Activated naive CD4-positive, alpha-beta T cell treated with anti-CD3 and anti-CD28 coated beads, Interleukin-2, amount 10 ng/mL, durations not matched to agents 7 days and 5 days (primary cell): ENCODE measurements around the gene BEND4.
A peak's percentile ranks its signal among the peaks of the same experiment; 100 is the strongest.
"Not testable (repeated sequence)": the region's sequence is repeated elsewhere in the genome, so short reads cannot be mapped to it uniquely, and the experiment has no call there.

Experiments used
- CTCF ChIA-PET: fragments of 350-600 bp; sonication (Branson Sonifier 250); formaldehyde crosslinking; loops from one replicate; lab custom pipeline; 2021; ENCODE audit warnings: antibody characterized with exemption; lab: Charles Lee
- DNase-seq: peaks from one replicate; pipeline ENCODE4 v3.0.0-alpha.2; 2020
- H3K27ac Mint-ChIP-seq: one replicate; pipeline ENCODE4 v1.8.0; 2021; ENCODE audit warnings: mild to moderate bottlenecking, moderate library complexity, mixed read lengths
- H3K27me3 Mint-ChIP-seq: one replicate; pipeline ENCODE4 v1.8.0; 2021; ENCODE audit warnings: mild to moderate bottlenecking, mixed read lengths
- H3K36me3 Mint-ChIP-seq: one replicate; pipeline ENCODE4 v1.8.0; 2021; ENCODE audit warnings: mixed read lengths
- H3K4me1 Mint-ChIP-seq: one replicate; pipeline ENCODE4 v1.8.0; 2021; ENCODE audit warnings: mixed read lengths
- H3K4me3 Mint-ChIP-seq: one replicate; pipeline ENCODE4 v1.8.0; 2021; ENCODE audit warnings: mild to moderate bottlenecking, moderate library complexity, mixed read lengths
- H3K9me3 Mint-ChIP-seq: one replicate; pipeline ENCODE4 v1.8.0; 2021; ENCODE audit warnings: mixed read lengths

Gene BEND4

DNA sequence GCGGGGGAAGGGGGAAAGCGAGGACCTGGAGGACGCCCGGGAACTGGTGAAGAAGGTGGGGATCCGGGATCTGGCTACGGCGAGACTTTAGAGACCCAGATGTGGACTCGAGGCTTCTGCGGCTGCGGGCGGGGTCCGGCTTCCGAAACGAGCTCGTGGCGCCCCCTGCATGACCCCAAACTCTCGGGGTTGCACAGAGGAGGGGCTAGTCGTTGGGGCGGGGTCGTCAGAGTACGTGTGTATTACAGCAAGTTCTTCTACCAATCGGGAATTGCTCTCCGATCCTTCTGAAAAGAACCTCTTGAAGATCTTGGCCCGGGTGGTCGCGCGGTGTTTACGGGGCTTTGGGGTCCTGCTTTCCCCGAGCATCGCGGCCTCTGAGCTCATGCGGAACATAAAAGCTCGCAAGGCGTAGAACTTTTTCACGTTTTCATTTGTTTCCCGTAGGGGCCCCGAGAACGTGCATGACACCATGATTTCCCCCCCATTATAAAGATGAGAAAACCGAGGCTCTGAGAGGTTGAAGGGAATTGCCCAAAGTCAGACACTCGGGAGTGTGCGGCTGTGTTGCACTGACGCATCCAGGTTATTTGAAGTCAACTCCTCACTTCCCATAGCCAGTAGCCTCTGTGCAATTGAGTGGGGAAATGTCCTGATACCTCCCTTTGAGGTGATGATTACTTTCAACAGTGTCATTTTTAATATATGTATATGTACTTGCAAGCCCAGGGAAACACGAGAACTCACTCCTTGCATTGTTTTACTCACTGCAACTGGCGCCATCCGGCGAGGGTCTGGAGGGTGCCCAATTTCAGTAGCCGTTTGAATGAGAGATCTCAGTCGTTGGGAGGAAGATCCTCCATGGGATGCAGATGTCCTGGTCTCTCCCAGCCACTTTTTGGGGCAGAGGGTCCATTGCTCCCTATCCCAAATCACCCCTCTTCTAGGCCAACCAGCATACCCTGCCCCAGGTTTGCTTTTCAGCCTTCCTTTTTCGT is at the start of gene BEND4:
Gene BEND4, minus strand, starts transcription at position 149 of the 998 bp plus-strand sequence. CDS start 512 bp downstream, outside the sequence.
- Mint-ChIP-seq H3K27me3 (peaks cover 64% of the 10 kb centered on the region), H3K27ac (no peak within 1 kb of the TSS), H3K4me3 (peak within 1 kb of the TSS; percentile 47), H3K36me3 (peaks cover 1% of the 10 kb centered on the region), H3K4me1 (peaks cover 17% of the 10 kb centered on the region), H3K9me3 (no peaks in the 10 kb centered on the region)
- CTCF ChIA-PET, result interaction anchor here (0.8 kb wide), 1 partner anchor 96 kb away, joined by 3 read pairs; no protein-coding TSS in a partner anchor
- DNase-seq, result no peak

DNA sequence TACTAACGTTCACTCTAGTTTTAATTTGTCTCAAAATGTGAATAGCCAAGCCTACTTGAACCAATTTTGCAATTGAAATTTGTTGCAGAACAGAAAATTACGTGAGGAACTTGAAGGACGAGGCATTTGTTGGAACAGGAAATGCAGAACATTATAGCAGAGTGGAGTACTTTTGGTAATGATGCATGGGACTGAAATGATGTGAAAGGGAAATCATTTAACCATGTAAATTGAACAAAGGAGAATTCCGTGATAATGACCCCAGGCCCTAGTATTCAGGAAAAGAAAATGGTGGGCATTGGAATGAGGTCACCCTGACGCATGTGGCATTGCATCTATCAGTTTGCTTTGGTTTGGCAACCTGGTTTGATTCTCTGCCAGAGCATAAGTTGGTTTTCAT is 44.9 kb upstream of the BEND4 start:
- Mint-ChIP-seq H3K36me3 (no peaks in the 10 kb centered on the region), H3K4me3 (no peak overlapping the region), H3K27ac (no peak overlapping the region), H3K9me3 (no peaks in the 10 kb centered on the region), H3K27me3 (no peaks in the 10 kb centered on the region), H3K4me1 (no peaks in the 10 kb centered on the region)
- no peak for DNase-seq
- CTCF ChIA-PET, result no interaction called here

DNA sequence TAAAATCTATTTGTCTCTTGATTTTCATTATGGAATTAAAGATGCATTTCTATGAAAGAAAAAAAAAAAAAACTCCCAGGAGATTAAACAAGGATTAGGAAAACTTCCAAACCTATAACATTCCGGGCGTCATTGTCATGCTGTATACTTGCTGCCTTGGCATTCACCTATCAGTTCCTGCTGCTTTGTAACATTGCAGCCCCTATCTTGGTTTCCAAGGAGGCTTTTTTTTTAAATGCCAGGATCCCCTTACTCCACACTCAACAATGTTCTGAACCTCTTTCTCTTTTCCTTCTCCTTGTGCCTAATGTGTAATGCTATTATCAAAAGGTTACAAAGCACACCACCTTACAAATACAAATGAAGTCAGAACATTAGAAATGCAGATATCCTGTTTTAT is 20.5 kb upstream of the BEND4 start:
- H3K27me3 Mint-ChIP-seq, result peaks cover 3% of the 10 kb centered on the region
- CTCF ChIA-PET, result no interaction called here
- H3K27ac Mint-ChIP-seq, result no peak overlapping the region
- no peak for DNase-seq
- no peaks in the 10 kb centered on the region for H3K36me3 Mint-ChIP-seq
- no peaks in the 10 kb centered on the region for H3K4me1 Mint-ChIP-seq
- no peaks in the 10 kb centered on the region for H3K9me3 Mint-ChIP-seq
- no peak overlapping the region for H3K4me3 Mint-ChIP-seq

DNA sequence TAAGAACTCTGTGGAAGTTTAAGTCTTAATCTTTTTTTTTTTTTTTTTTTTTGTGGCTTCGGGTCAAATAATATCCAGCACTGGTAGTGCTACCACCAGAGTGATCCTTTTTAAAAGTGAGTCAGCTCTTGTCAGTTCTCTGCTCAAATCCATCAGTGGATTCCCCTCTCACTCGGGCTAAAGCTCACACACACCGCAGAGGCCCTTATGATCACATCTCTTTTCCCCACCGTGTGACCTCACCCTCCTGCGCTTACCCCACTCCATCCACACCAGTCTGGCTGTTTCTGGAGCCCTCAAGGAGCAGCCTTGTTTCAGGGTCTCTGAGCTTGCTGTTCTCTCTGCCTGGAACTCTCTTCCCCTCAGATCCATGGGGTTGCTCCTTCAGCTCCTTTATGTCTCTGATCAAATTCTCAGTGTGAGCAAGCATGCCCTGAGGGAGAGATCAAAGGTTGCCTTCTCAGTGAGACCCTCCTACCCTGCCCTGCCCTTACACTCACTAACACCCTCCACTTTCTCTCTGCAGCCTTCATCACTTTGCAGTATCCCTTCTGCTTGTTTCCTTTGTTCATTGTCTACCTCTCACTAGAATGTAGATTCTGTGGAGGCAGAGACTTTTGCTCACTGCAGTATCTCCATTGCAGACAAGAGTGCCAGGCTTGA is 19.8 kb upstream of the BEND4 start:
- CTCF ChIA-PET, result no interaction called here
- H3K27ac Mint-ChIP-seq, result no peak overlapping the region

DNA sequence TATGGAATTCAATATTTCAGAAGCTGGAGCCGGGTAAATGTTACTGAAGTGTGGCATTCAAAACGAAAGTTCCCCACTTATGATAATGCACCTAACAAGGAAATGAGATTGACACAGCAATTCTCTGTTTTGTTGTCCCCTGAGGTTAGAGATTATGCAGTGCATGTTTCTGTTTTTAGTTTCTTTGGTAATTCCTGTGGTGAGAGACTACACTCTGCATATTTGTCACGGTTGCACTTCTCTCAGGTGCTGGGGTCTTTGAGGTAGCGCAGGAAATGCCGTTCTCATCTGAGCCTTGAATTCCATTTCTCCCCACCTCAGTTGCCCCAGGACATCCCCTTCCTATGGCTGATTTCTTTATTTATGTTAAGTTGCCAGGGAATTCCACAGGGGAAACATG is 15.3 kb upstream of the BEND4 start:
- H3K27me3 Mint-ChIP-seq, result peaks cover 4% of the 10 kb centered on the region
- no peak overlapping the region for H3K4me3 Mint-ChIP-seq
- CTCF ChIA-PET, result no interaction called here
- no peaks in the 10 kb centered on the region for H3K4me1 Mint-ChIP-seq
- peaks cover 3% of the 10 kb centered on the region for H3K9me3 Mint-ChIP-seq
- H3K36me3 Mint-ChIP-seq, result no peaks in the 10 kb centered on the region
- DNase-seq, result no peak
- no peak overlapping the region for H3K27ac Mint-ChIP-seq

More for the DNA sequence above, 19.8 kb upstream of the BEND4 start:
- Mint-ChIP-seq H3K4me3 (no peak overlapping the region), H3K9me3 (no peaks in the 10 kb centered on the region), H3K36me3 (no peaks in the 10 kb centered on the region), H3K4me1 (no peaks in the 10 kb centered on the region), H3K27me3 (peaks cover 3% of the 10 kb centered on the region)
- no peak for DNase-seq

GRCh38 chr4:42166186-42166585 is 13.7 kb upstream of the BEND4 start:
- H3K36me3 Mint-ChIP-seq, H3K27ac Mint-ChIP-seq, CTCF ChIA-PET, DNase-seq, H3K27me3 Mint-ChIP-seq, H3K4me3 Mint-ChIP-seq, H3K4me1 Mint-ChIP-seq, H3K9me3 Mint-ChIP-seq: not testable (repeated sequence)

DNA sequence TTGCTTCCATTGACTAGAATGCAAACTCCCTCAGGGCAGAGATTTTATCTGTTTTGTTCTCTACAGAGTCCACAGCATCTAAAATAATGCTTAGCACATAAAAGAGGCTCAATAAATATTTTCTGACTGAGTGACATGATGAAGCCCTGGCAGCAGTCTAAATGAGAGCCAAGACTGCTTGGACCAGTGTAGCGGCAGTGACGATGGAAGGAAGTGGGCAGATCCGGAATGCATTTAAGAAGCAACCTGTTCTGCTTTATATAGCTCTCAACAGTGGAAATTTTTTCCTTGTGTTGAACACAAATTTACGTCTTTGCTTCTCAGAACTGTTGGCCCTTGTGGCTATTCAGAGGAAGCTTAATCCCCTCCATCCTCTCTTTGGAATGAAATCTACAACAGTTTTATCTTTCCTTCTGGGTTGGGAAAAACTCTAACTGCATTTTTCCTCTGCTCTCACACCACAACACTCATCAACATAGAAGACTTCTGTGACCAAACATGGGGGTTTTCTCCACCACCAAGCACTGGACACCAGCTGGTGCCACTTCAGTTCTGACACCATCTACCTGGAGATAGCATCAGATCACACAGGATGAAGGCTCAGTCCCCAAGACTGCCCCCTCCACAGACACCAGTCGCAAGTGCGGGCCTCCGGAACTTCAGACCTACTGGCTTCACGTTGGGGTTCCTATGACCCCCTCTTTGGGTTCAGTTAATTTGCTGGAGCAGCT is 7.0 kb upstream of the BEND4 start:
- Mint-ChIP-seq H3K27me3 (peaks cover 20% of the 10 kb centered on the region), H3K27ac (no peak overlapping the region), H3K36me3 (no peaks in the 10 kb centered on the region), H3K4me3 (no peak overlapping the region), H3K9me3 (peaks cover 3% of the 10 kb centered on the region), H3K4me1 (no peaks in the 10 kb centered on the region)
- CTCF ChIA-PET, result no interaction called here
- no peak for DNase-seq

- peak overlapping the region; percentile 47 for H3K4me3 Mint-ChIP-seq
- no peaks in the 10 kb centered on the region for H3K9me3 Mint-ChIP-seq
- H3K27me3 Mint-ChIP-seq, result peaks cover 64% of the 10 kb centered on the region
- H3K27ac Mint-ChIP-seq, result no peak overlapping the region
- CTCF ChIA-PET, result interaction anchor here (0.8 kb wide), 1 partner anchor 97 kb away, joined by 3 read pairs; no protein-coding TSS in a partner anchor
- peaks cover 17% of the 10 kb centered on the region for H3K4me1 Mint-ChIP-seq
- DNase-seq, result peak; percentile 30
- peaks cover 1% of the 10 kb centered on the region for H3K36me3 Mint-ChIP-seq
Measured at GRCh38 chr4:42151568-42152506, 618 bp downstream of the BEND4 start.

- H3K27ac Mint-ChIP-seq, result no peak overlapping the region
- H3K9me3 Mint-ChIP-seq, result no peaks in the 10 kb centered on the region
- H3K36me3 Mint-ChIP-seq, result peaks cover 1% of the 10 kb centered on the region
- H3K27me3 Mint-ChIP-seq, result peaks cover 61% of the 10 kb centered on the region
- H3K4me3 Mint-ChIP-seq, result peak overlapping the region; percentile 78
- peaks cover 17% of the 10 kb centered on the region for H3K4me1 Mint-ChIP-seq
- no peak for DNase-seq
- CTCF ChIA-PET, result no interaction called here
Measured at GRCh38 chr4:42150653-42151567, 1.5 kb downstream of the BEND4 start.

DNA sequence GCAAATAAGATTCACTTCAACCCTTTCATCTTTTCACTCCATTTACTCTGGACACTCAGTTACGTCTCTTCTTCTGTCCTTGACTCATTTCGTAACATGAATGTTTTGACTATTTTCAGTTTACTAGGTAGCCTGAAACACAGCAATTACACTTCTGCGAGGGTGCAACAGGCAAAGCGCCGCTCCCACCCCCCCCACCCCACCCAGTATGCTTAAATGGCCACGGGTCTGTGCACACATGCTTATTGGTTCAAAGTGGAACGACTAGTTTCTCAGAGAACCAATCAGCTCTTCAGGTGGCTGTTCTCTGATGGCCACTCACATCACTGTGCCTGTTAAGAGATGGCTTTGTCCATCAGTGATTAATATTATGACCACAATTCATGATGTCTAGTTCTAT is 3.5 kb downstream of the BEND4 start:
- CTCF ChIA-PET, result no interaction called here
- Mint-ChIP-seq H3K27me3 (peaks cover 58% of the 10 kb centered on the region), H3K4me1 (peaks cover 17% of the 10 kb centered on the region), H3K27ac (no peak overlapping the region), H3K36me3 (peaks cover 1% of the 10 kb centered on the region), H3K4me3 (no peak overlapping the region), H3K9me3 (no peaks in the 10 kb centered on the region)
- no peak for DNase-seq

DNA sequence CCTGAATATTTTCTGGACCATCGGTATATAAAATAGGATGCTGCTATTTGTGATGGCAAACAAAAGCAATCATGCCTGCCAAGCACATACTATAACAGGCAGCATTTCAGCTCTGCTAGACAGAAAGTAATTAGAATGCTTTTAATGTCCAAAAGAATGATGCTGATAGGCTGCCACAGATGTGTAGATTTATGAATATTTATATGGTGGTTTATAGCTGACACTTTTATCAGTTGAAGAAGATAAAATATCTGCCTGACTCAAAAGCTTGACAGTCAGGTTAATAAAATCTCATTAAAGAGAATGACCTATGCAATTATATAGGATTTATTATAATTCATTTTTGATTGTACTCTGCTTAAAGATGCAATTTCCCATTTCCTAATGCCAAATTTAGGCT is 4.0 kb downstream of the BEND4 start:
- Mint-ChIP-seq H3K9me3 (no peaks in the 10 kb centered on the region), H3K27ac (no peak overlapping the region), H3K4me3 (no peak overlapping the region), H3K27me3 (peaks cover 55% of the 10 kb centered on the region), H3K36me3 (peaks cover 1% of the 10 kb centered on the region), H3K4me1 (peaks cover 17% of the 10 kb centered on the region)
- no peak for DNase-seq
- CTCF ChIA-PET, result no interaction called here

DNA sequence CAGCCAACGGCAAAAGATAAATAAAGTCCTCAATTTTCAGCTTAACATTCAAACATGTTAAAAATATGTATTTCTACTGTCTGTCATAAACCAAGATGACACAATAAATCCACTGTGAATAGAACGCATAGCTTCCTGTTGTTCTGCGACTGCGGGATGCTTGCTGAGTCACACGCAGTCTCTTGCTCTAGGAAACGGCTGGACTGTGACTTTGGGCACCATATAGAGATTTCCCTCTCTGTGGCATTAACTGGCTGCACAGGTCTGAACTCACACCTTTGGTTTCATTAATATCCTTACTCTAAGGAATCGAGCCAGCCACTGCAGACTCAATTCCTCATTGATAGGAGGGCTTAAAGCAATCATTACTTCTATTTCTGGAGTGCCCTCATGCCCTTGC is 8.4 kb downstream of the BEND4 start:
- Mint-ChIP-seq H3K9me3 (no peaks in the 10 kb centered on the region), H3K27ac (no peak overlapping the region), H3K4me3 (no peak overlapping the region), H3K36me3 (no peaks in the 10 kb centered on the region), H3K27me3 (peaks cover 20% of the 10 kb centered on the region), H3K4me1 (no peaks in the 10 kb centered on the region)
- DNase-seq, result no peak
- CTCF ChIA-PET, result no interaction called here
